GM23338 (cell line): ENCODE measurements around the gene PCDHGA1. TPM values are rescaled to one million over a fixed set of nuclear protein-coding genes. Genes with fewer than 3 reads are reported as not detected.

Experiments
- ATAC-seq: fragments of 200-7000 bp; cut with Tn5 transposase; 3 replicates; pipeline ENCODE4 v1.9.1; 2020
- DNase-seq: peaks from one replicate; pipeline ENCODE4 v3.0.0-alpha.2; 2015; ENCODE audit warnings: low spot score
- H2AFZ ChIP-seq: fragments of 200-600 bp; sonication (generic); 2 replicates; pipeline ENCODE4 v1.8.0; 2016; ENCODE audit warnings: antibody characterized with exemption, mild to moderate bottlenecking, moderate library complexity
- H3F3A ChIP-seq: fragments of 200-600 bp; sonication (generic); replicated peaks from 2 replicates; pipeline ENCODE4 v1.8.0; 2017; ENCODE audit warnings: antibody characterized with exemption, mixed run types, low read depth
- H3K27ac ChIP-seq: fragments of 200-600 bp; sonication (generic); 2 replicates; pipeline ENCODE4 v1.6.1; 2016; ENCODE audit warnings: low read depth
- H3K27me3 ChIP-seq: fragments of 200-600 bp; sonication (generic); 2 replicates; pipeline ENCODE4 v1.8.0; 2016; ENCODE audit warnings: mild to moderate bottlenecking, mixed run types, moderate library complexity; ENCODE audit not compliant: insufficient read depth
- H3K36me3 ChIP-seq: fragments of 200-600 bp; sonication (generic); 2 replicates; pipeline ENCODE4 v1.8.0; 2016; ENCODE audit warnings: mild to moderate bottlenecking; ENCODE audit not compliant: insufficient read depth
- H3K4me1 ChIP-seq: fragments of 200-600 bp; sonication (generic); 2 replicates; pipeline ENCODE4 v1.8.0; 2016; ENCODE audit warnings: mild to moderate bottlenecking, moderate library complexity; ENCODE audit not compliant: insufficient read depth
- H3K4me2 ChIP-seq: fragments of 200-600 bp; sonication (generic); 2 replicates; pipeline ENCODE4 v1.7.1; 2017; ENCODE audit warnings: mixed run types
- H3K4me3 ChIP-seq: fragments of 200-600 bp; sonication (generic); 2 replicates; pipeline ENCODE4 v1.6.1; 2016; ENCODE audit warnings: mixed run types
- H3K79me2 ChIP-seq: fragments of 200-600 bp; sonication (generic); replicated peaks from 2 replicates; pipeline ENCODE4 v1.8.0; 2017; ENCODE audit warnings: mild to moderate bottlenecking; ENCODE audit not compliant: insufficient read depth
- H3K9me2 ChIP-seq: fragments of 200-600 bp; sonication (generic); 2 replicates; pipeline ENCODE4 v1.8.0; 2017; ENCODE audit not compliant: insufficient read depth
- H4K20me1 ChIP-seq: fragments of 200-600 bp; sonication (generic); replicated peaks from 2 replicates; pipeline ENCODE4 v1.8.0; 2017; ENCODE audit warnings: mild to moderate bottlenecking; ENCODE audit not compliant: insufficient read depth
- H3K27ac Mint-ChIP-seq: 2 replicates; pipeline ENCODE4 v1.8.0; 2020; ENCODE audit warnings: inconsistent platforms, mild to moderate bottlenecking, moderate library complexity, mixed read lengths
- H3K27me3 Mint-ChIP-seq: 3 replicates; pipeline ENCODE4 v1.8.0; 2022; ENCODE audit warnings: low read depth, mild to moderate bottlenecking, moderate library complexity, mixed read lengths, inconsistent platforms; ENCODE audit not compliant: insufficient read depth, poor library complexity
- H3K36me3 Mint-ChIP-seq: 3 replicates; pipeline ENCODE4 v1.8.0; 2021; ENCODE audit warnings: low read depth, mild to moderate bottlenecking, inconsistent platforms, moderate library complexity, mixed read lengths
- H3K4me1 Mint-ChIP-seq: 3 replicates; pipeline ENCODE4 v1.8.0; 2020; ENCODE audit warnings: mild to moderate bottlenecking, inconsistent platforms, mixed read lengths
- H3K4me3 Mint-ChIP-seq: 3 replicates; pipeline ENCODE4 v1.8.0; 2021; ENCODE audit warnings: moderate library complexity, mild to moderate bottlenecking, inconsistent platforms, mixed read lengths
- H3K9me3 Mint-ChIP-seq: 3 replicates; pipeline ENCODE4 v1.8.0; 2020; ENCODE audit warnings: moderate library complexity, mild to moderate bottlenecking, inconsistent platforms, mixed read lengths
- CREB1 ChIP-seq: fragments of 250-450 bp; sonication (Bioruptor Pico); IDR thresholded peaks from 2 replicates; pipeline ENCODE4 v1.5.0; 2020; ENCODE audit warnings: low read depth, mild to moderate bottlenecking, moderate library complexity
- EZH2 ChIP-seq: fragments of 200-600 bp; sonication (generic); IDR thresholded peaks from one replicate; pipeline ENCODE4 v1.8.0; 2017; ENCODE audit warnings: antibody characterized with exemption, mild to moderate bottlenecking, low read depth; ENCODE audit not compliant: unreplicated experiment
- EZH2phosphoT487 ChIP-seq: fragments of 200-600 bp; sonication (generic); IDR thresholded peaks from one replicate; pipeline ENCODE4 v1.8.1; 2018; ENCODE audit warnings: antibody characterized with exemption; ENCODE audit not compliant: unreplicated experiment
- JUNB ChIP-seq: IDR thresholded peaks from one replicate; pipeline ENCODE4 v1.6.1; 2016; ENCODE audit warnings: antibody characterized with exemption; ENCODE audit not compliant: unreplicated experiment
- NANOG ChIP-seq: IDR thresholded peaks from 2 replicates; pipeline ENCODE4 v1.6.1; 2016; ENCODE audit warnings: antibody characterized with exemption, borderline replicate concordance
- POLR2AphosphoS5 ChIP-seq: IDR thresholded peaks from 2 replicates; pipeline ENCODE4 v1.6.1; 2016; ENCODE audit warnings: antibody characterized with exemption, low read depth
- STAT1 ChIP-seq: IDR thresholded peaks from one replicate; pipeline ENCODE4 v1.6.1; 2016; ENCODE audit warnings: antibody characterized with exemption; ENCODE audit not compliant: unreplicated experiment
- ZNF114 ChIP-seq: fragments of 250-450 bp; sonication (Bioruptor Pico); IDR thresholded peaks from 2 replicates; pipeline ENCODE4 v1.5.0; 2020; ENCODE audit warnings: mild to moderate bottlenecking, moderate library complexity
- ZNF331 ChIP-seq: fragments of 250-450 bp; sonication (Bioruptor Pico); IDR thresholded peaks from 2 replicates; pipeline ENCODE4 v1.5.0; 2020; ENCODE audit warnings: low read depth, mild to moderate bottlenecking, moderate library complexity
- polyA plus RNA-seq: library from polyadenylated mRNA; unstranded; fragments of >200 nt; fragmentation: Nextera tagmentation; extraction: Ambion mirVana; gene quantifications from 2 replicates; pipeline ENCODE4 v1.2.1, GENCODE V29; 2016
- total RNA-seq: library from RNA; depleted of rRNA; stranded (reverse); fragments of >200 nt; shearing (Covaris generic); gene quantifications from 2 replicates; pipeline ENCODE4 v1.2.3, GENCODE V29; 2014
- TF ChIP-seq, protein P1 (sequence below): IDR thresholded peaks from one replicate; pipeline ENCODE4 v1.6.1; 2018; ENCODE audit warnings: antibody characterized with exemption; ENCODE audit not compliant: unreplicated experiment
- TF ChIP-seq, protein P2 (sequence below): fragments of 250-450 bp; sonication (Bioruptor Pico); IDR thresholded peaks from 2 replicates; pipeline ENCODE4 v1.5.0; 2020; ENCODE audit warnings: mild to moderate bottlenecking, moderate library complexity
- TF ChIP-seq, protein P3 (sequence below): IDR thresholded peaks from 2 replicates; pipeline ENCODE4 v1.6.1; 2016; ENCODE audit warnings: antibody characterized with exemption

PCDHGA1 gene
- total and polyA plus RNA-seq, 2 experiments from 2014 or later = 0.39 to 1.7 TPM

DNA sequence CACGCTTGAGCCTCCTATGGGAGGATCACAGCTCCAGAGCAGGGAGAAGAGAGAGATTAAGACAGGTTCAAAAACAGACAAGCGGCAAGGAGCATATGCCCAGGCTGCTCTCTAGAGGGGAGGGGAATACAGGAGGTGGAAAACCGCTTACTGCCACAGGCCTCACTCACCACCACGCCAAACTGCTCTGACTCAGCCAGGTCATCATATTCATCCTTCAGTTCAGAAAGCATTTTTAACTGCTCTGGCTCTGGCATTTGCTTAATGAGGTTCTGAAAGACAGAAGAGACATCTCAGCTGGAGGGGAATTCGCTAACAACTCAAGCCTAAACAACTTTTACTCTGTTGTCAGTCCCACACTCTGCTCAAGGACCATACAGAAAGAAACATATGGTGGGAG lies 198.7 kb downstream of the PCDHGA1 start (continued):
- TF ChIP-seq POLR2AphosphoS5 (no peak), CREB1 (no peak), STAT1 (no peak), ZNF331 (no peak), NANOG (no peak), EZH2 (no peak), EZH2phosphoT487 (no peak)
- TF ChIP-seq, protein P1, sequence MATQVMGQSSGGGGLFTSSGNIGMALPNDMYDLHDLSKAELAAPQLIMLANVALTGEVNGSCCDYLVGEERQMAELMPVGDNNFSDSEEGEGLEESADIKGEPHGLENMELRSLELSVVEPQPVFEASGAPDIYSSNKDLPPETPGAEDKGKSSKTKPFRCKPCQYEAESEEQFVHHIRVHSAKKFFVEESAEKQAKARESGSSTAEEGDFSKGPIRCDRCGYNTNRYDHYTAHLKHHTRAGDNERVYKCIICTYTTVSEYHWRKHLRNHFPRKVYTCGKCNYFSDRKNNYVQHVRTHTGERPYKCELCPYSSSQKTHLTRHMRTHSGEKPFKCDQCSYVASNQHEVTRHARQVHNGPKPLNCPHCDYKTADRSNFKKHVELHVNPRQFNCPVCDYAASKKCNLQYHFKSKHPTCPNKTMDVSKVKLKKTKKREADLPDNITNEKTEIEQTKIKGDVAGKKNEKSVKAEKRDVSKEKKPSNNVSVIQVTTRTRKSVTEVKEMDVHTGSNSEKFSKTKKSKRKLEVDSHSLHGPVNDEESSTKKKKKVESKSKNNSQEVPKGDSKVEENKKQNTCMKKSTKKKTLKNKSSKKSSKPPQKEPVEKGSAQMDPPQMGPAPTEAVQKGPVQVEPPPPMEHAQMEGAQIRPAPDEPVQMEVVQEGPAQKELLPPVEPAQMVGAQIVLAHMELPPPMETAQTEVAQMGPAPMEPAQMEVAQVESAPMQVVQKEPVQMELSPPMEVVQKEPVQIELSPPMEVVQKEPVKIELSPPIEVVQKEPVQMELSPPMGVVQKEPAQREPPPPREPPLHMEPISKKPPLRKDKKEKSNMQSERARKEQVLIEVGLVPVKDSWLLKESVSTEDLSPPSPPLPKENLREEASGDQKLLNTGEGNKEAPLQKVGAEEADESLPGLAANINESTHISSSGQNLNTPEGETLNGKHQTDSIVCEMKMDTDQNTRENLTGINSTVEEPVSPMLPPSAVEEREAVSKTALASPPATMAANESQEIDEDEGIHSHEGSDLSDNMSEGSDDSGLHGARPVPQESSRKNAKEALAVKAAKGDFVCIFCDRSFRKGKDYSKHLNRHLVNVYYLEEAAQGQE = no peak

DNA sequence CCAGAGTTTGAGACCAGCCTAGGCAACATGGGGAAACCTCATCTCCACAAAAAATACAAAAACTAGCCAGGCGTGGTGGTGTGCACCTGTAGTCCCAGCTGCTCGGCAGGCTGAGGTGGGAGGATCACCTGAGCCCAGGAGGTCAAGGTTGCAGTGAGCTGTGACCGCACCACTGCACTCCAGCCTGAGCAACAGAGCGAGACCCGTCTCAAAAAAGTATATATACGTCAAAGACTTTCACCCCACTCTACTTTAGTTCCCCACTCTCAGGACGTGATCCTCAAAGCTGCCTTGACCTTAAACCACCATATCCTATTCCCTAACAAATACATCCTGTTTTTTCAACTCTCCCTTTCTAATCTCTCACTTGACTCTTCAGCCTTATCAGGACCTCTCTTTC lies 199.6 kb downstream of the PCDHGA1 start:
- DNase-seq = no peak
- H3K4me3 ChIP-seq = no peak overlapping the region
- H3K4me1 Mint-ChIP-seq = peaks cover 14% of the 10 kb centered on the region
- H3K4me2 ChIP-seq = no peak overlapping the region
- no peaks in the 10 kb centered on the region for H3K79me2 ChIP-seq
- peaks cover 9% of the 10 kb centered on the region; the same call in 1 of the 2 replicates for H3F3A ChIP-seq
- H3K36me3 ChIP-seq = peaks cover 26% of the 10 kb centered on the region
- H3K27me3 Mint-ChIP-seq = no peaks in the 10 kb centered on the region
- H3K27ac Mint-ChIP-seq = no peak overlapping the region
- ATAC-seq = no peak
- no peaks in the 10 kb centered on the region for H3K9me3 Mint-ChIP-seq
- no peak overlapping the region for H3K4me3 Mint-ChIP-seq
- no peak overlapping the region for H3K27ac ChIP-seq
- H2AFZ ChIP-seq = no peak overlapping the region
- peaks cover 47% of the 10 kb centered on the region for H3K36me3 Mint-ChIP-seq
- no peaks in the 10 kb centered on the region for H3K9me2 ChIP-seq
- no peaks in the 10 kb centered on the region for H4K20me1 ChIP-seq
- H3K27me3 ChIP-seq = no peaks in the 10 kb centered on the region
- H3K4me1 ChIP-seq = peaks cover 7% of the 10 kb centered on the region
- TF ChIP-seq, protein P1 = no peak
- TF ChIP-seq, protein P2, sequence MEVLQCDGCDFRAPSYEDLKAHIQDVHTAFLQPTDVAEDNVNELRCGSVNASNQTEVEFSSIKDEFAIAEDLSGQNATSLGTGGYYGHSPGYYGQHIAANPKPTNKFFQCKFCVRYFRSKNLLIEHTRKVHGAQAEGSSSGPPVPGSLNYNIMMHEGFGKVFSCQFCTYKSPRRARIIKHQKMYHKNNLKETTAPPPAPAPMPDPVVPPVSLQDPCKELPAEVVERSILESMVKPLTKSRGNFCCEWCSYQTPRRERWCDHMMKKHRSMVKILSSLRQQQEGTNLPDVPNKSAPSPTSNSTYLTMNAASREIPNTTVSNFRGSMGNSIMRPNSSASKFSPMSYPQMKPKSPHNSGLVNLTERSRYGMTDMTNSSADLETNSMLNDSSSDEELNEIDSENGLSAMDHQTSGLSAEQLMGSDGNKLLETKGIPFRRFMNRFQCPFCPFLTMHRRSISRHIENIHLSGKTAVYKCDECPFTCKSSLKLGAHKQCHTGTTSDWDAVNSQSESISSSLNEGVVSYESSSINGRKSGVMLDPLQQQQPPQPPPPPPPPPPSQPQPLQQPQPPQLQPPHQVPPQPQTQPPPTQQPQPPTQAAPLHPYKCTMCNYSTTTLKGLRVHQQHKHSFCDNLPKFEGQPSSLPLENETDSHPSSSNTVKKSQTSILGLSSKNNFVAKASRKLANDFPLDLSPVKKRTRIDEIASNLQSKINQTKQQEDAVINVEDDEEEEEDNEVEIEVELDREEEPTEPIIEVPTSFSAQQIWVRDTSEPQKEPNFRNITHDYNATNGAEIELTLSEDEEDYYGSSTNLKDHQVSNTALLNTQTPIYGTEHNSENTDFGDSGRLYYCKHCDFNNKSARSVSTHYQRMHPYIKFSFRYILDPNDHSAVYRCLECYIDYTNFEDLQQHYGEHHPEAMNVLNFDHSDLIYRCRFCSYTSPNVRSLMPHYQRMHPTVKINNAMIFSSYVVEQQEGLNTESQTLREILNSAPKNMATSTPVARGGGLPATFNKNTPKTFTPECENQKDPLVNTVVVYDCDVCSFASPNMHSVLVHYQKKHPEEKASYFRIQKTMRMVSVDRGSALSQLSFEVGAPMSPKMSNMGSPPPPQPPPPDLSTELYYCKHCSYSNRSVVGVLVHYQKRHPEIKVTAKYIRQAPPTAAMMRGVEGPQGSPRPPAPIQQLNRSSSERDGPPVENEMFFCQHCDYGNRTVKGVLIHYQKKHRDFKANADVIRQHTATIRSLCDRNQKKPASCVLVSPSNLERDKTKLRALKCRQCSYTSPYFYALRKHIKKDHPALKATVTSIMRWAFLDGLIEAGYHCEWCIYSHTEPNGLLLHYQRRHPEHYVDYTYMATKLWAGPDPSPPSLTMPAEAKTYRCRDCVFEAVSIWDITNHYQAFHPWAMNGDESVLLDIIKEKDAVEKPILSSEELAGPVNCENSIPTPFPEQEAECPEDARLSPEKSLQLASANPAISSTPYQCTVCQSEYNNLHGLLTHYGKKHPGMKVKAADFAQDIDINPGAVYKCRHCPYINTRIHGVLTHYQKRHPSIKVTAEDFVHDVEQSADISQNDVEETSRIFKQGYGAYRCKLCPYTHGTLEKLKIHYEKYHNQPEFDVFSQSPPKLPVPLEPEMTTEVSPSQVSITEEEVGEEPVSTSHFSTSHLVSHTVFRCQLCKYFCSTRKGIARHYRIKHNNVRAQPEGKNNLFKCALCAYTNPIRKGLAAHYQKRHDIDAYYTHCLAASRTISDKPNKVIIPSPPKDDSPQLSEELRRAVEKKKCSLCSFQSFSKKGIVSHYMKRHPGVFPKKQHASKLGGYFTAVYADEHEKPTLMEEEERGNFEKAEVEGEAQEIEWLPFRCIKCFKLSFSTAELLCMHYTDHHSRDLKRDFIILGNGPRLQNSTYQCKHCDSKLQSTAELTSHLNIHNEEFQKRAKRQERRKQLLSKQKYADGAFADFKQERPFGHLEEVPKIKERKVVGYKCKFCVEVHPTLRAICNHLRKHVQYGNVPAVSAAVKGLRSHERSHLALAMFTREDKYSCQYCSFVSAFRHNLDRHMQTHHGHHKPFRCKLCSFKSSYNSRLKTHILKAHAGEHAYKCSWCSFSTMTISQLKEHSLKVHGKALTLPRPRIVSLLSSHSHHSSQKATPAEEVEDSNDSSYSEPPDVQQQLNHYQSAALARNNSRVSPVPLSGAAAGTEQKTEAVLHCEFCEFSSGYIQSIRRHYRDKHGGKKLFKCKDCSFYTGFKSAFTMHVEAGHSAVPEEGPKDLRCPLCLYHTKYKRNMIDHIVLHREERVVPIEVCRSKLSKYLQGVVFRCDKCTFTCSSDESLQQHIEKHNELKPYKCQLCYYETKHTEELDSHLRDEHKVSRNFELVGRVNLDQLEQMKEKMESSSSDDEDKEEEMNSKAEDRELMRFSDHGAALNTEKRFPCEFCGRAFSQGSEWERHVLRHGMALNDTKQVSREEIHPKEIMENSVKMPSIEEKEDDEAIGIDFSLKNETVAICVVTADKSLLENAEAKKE (CRISPR knock-in tag) = no peak
- TF ChIP-seq NANOG = no peak
- TF ChIP-seq EZH2 = no peak
- TF ChIP-seq, protein P3, sequence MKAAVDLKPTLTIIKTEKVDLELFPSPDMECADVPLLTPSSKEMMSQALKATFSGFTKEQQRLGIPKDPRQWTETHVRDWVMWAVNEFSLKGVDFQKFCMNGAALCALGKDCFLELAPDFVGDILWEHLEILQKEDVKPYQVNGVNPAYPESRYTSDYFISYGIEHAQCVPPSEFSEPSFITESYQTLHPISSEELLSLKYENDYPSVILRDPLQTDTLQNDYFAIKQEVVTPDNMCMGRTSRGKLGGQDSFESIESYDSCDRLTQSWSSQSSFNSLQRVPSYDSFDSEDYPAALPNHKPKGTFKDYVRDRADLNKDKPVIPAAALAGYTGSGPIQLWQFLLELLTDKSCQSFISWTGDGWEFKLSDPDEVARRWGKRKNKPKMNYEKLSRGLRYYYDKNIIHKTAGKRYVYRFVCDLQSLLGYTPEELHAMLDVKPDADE = no peak
- no peak for TF ChIP-seq ZNF331
- TF ChIP-seq JUNB = no peak
- no peak for TF ChIP-seq ZNF114
